Karpas-422 (cell line): ENCODE measurements around the gene KCNB1. TPM values are rescaled to one million over a fixed set of nuclear protein-coding genes. Genes with fewer than 3 reads are reported as not detected.

Experiments
- DNase-seq: peaks from one replicate; pipeline ENCODE4 v3.0.0-alpha.2; 2015
- H2AFZ ChIP-seq: fragments of 200-600 bp; sonication (generic); 2 replicates; pipeline ENCODE4 v1.6.1; 2014; ENCODE audit warnings: antibody characterized with exemption, low read length, mixed read lengths
- H3K27ac ChIP-seq: fragments of 200-600 bp; sonication (generic); 2 replicates; pipeline ENCODE4 v1.5.1; 2014; ENCODE audit warnings: mild to moderate bottlenecking, low read length, moderate library complexity
- H3K27me3 ChIP-seq: fragments of 200-600 bp; sonication (generic); 2 replicates; pipeline ENCODE4 v1.6.1; 2014; ENCODE audit warnings: low read length, mixed read lengths
- H3K36me3 ChIP-seq: fragments of 200-600 bp; sonication (generic); 2 replicates; pipeline ENCODE4 v1.6.1; 2014; ENCODE audit warnings: low read length, mixed read lengths; ENCODE audit not compliant: insufficient read depth
- H3K4me1 ChIP-seq: fragments of 200-600 bp; sonication (generic); 2 replicates; pipeline ENCODE4 v1.6.1; 2014; ENCODE audit warnings: mild to moderate bottlenecking, low read length, mixed read lengths
- H3K4me2 ChIP-seq: fragments of 200-600 bp; sonication (generic); 2 replicates; pipeline ENCODE4 v1.6.1; 2014; ENCODE audit warnings: low read length, low read depth, mild to moderate bottlenecking; ENCODE audit not compliant: poor library complexity, severe bottlenecking
- H3K4me3 ChIP-seq: fragments of 200-600 bp; sonication (generic); 2 replicates; pipeline ENCODE4 v1.5.1; 2014; ENCODE audit warnings: mild to moderate bottlenecking, antibody characterized with exemption, low read length, mixed read lengths
- H3K79me2 ChIP-seq: fragments of 200-600 bp; sonication (generic); 2 replicates; pipeline ENCODE4 v1.6.1; 2014; ENCODE audit warnings: mild to moderate bottlenecking, low read length, mixed read lengths
- H3K9ac ChIP-seq: fragments of 200-600 bp; sonication (generic); 2 replicates; pipeline ENCODE4 v1.6.0; 2014; ENCODE audit warnings: low read length
- H3K9me2 ChIP-seq: fragments of 200-600 bp; sonication (generic), shearing (Covaris generic); replicated peaks from 2 replicates; pipeline ENCODE4 v1.6.0; 2014; ENCODE audit warnings: mild to moderate bottlenecking, low read length, moderate library complexity; ENCODE audit not compliant: insufficient read depth
- H3K9me3 ChIP-seq: fragments of 300-700, 200-600 bp; sonication (generic); 2 replicates; pipeline ENCODE4 v1.6.1; 2014; ENCODE audit warnings: low read length, mixed read lengths
- H4K20me1 ChIP-seq: fragments of 200-600 bp; sonication (generic); 2 replicates; pipeline ENCODE4 v1.6.1; 2014; ENCODE audit warnings: mild to moderate bottlenecking, antibody characterized with exemption, low read length, low read depth; ENCODE audit not compliant: insufficient read depth
- total RNA-seq: library from RNA; depleted of rRNA; stranded (reverse); fragments of >200 nt; shearing (Covaris generic); gene quantifications from 2 replicates; pipeline ENCODE4 v1.2.3, GENCODE V29; 2014; ENCODE audit warnings: low replicate concordance

The KCNB1 gene
- total RNA-seq, 1 experiment from 2014 or later: not detected

DNA sequence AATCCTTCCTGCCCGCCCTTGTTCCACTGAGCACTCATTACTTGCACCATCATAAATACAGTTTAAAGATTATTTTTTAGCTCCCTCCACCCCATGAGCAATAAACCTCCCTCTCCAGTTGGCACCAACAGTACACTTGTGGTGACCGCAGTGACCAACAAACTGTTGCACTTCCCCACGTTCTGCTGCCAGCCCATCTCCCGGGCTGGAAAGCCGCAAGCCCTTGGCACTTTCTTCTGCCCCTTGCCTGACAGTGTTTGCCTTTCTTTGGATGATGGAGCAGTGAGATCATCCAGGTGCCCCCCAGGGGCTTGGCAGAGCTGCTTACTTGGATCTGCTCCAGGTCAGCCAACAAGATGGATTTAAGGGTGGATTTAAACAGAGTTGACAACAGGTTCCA is 21.6 kb downstream of the KCNB1 start:
- no peaks in the 10 kb centered on the region for H3K9me2 ChIP-seq
- H3K36me3 ChIP-seq: no peaks in the 10 kb centered on the region
- H3K79me2 ChIP-seq: no peaks in the 10 kb centered on the region
- H3K4me2 ChIP-seq: no peak overlapping the region
- H3K4me3 ChIP-seq: no peak overlapping the region
- H4K20me1 ChIP-seq: no peaks in the 10 kb centered on the region
- H3K27me3 ChIP-seq: no peaks in the 10 kb centered on the region
- H3K9me3 ChIP-seq: no peaks in the 10 kb centered on the region
- no peak overlapping the region for H3K9ac ChIP-seq
- no peak overlapping the region for H2AFZ ChIP-seq
- no peak overlapping the region for H3K27ac ChIP-seq
- DNase-seq: no peak
- H3K4me1 ChIP-seq: no peaks in the 10 kb centered on the region

- Histone ChIP-seq H3K79me2 (no peaks in the 10 kb centered on the region), H3K4me1 (no peaks in the 10 kb centered on the region), H3K9me2 (no peaks in the 10 kb centered on the region), H3K4me2 (no peak overlapping the region), H4K20me1 (no peaks in the 10 kb centered on the region), H3K9ac (no peak overlapping the region), H3K27ac (no peak overlapping the region), H3K4me3 (no peak overlapping the region), H3K27me3 (no peaks in the 10 kb centered on the region), H2AFZ (no peak overlapping the region), H3K36me3 (no peaks in the 10 kb centered on the region), H3K9me3 (no peaks in the 10 kb centered on the region)
- no peak for DNase-seq
These were observed 22.3 kb downstream of the KCNB1 start for GRCh38 chr20:49460131-49460530.

GRCh38 chr20:49459684-49460083 is 22.8 kb downstream of the KCNB1 start:
- Histone ChIP-seq H2AFZ (no peak overlapping the region), H3K79me2 (no peaks in the 10 kb centered on the region), H3K9ac (no peak overlapping the region), H3K4me2 (no peak overlapping the region), H3K9me3 (no peaks in the 10 kb centered on the region), H3K4me1 (no peaks in the 10 kb centered on the region), H4K20me1 (no peaks in the 10 kb centered on the region), H3K36me3 (no peaks in the 10 kb centered on the region), H3K9me2 (no peaks in the 10 kb centered on the region), H3K27ac (no peak overlapping the region), H3K27me3 (no peaks in the 10 kb centered on the region), H3K4me3 (no peak overlapping the region)
- no peak for DNase-seq

GRCh38 chr20:49457444-49457843 is 25.0 kb downstream of the KCNB1 start:
- Histone ChIP-seq H3K4me3 (no peak overlapping the region), H3K27ac (no peak overlapping the region), H3K79me2 (no peaks in the 10 kb centered on the region), H2AFZ (no peak overlapping the region), H3K4me2 (no peak overlapping the region), H3K9ac (no peak overlapping the region), H3K9me2 (no peaks in the 10 kb centered on the region), H3K27me3 (no peaks in the 10 kb centered on the region), H4K20me1 (no peaks in the 10 kb centered on the region), H3K9me3 (no peaks in the 10 kb centered on the region), H3K4me1 (no peaks in the 10 kb centered on the region), H3K36me3 (no peaks in the 10 kb centered on the region)
- DNase-seq: no peak

DNA sequence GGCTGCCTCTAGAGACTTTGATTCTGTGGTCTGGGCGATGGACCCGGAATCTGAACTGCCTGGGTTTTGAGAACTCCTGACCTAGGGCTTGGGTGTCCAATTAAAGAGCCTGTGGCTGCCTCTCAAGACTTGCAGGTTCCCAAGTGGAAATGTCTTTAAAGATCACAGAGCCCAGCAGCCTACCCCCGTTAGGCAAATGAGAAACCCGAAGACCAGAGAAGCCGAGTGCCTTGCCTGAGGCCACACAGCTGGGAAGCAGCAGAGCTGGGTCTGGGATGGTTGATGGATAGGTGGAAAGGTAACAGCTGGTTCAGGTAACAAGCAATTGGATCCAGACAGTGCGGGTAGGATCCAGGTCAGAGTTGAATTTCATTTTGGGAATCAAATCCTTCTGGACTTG is 25.8 kb downstream of the KCNB1 start:
- H3K36me3 ChIP-seq: no peaks in the 10 kb centered on the region
- H4K20me1 ChIP-seq: no peaks in the 10 kb centered on the region
- no peaks in the 10 kb centered on the region for H3K79me2 ChIP-seq
- no peaks in the 10 kb centered on the region for H3K27me3 ChIP-seq
- H3K9me3 ChIP-seq: no peaks in the 10 kb centered on the region
- no peak overlapping the region for H3K4me3 ChIP-seq
- no peaks in the 10 kb centered on the region for H3K4me1 ChIP-seq
- no peak overlapping the region for H3K4me2 ChIP-seq
- H3K9me2 ChIP-seq: no peaks in the 10 kb centered on the region
- H3K27ac ChIP-seq: no peak overlapping the region
- no peak for DNase-seq
- no peak overlapping the region for H3K9ac ChIP-seq
- H2AFZ ChIP-seq: no peak overlapping the region

DNA sequence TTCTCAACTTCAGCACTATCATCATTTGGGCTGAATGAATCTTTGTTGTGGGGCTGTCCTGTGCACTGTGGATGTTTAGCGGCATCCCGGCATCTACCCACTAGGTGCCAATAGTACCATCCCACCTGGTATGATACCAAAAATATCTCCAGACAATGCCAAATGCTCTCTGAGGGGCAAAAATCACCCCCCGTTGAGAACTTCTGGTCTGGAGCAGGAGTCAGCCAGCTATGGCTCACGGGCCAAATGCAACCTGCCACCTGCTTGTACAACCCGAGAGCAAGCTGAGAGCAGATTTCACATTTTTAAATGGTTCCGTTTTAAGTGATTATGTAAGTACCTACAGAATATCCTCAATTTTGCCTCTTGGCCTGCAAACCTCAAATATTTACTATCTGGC is 26.8 kb downstream of the KCNB1 start:
- Histone ChIP-seq H3K9me3 (no peaks in the 10 kb centered on the region), H3K9me2 (no peaks in the 10 kb centered on the region)

GRCh38 chr20:49452011-49452482 is 30.4 kb downstream of the KCNB1 start:
- no peaks in the 10 kb centered on the region for H3K27me3 ChIP-seq
- no peaks in the 10 kb centered on the region for H3K4me1 ChIP-seq
- no peak overlapping the region for H3K9ac ChIP-seq
- no peak overlapping the region for H3K4me3 ChIP-seq
- H3K4me2 ChIP-seq: no peak overlapping the region
- H3K27ac ChIP-seq: no peak overlapping the region
- H3K9me3 ChIP-seq: no peaks in the 10 kb centered on the region
- H2AFZ ChIP-seq: no peak overlapping the region
- no peaks in the 10 kb centered on the region for H3K79me2 ChIP-seq
- H4K20me1 ChIP-seq: no peaks in the 10 kb centered on the region
- no peaks in the 10 kb centered on the region for H3K9me2 ChIP-seq
- DNase-seq: no peak
- no peaks in the 10 kb centered on the region for H3K36me3 ChIP-seq

More for the DNA sequence above, 26.8 kb downstream of the KCNB1 start:
- no peak overlapping the region for H3K4me2 ChIP-seq
- no peak overlapping the region for H3K27ac ChIP-seq
- no peaks in the 10 kb centered on the region for H3K4me1 ChIP-seq
- no peaks in the 10 kb centered on the region for H3K27me3 ChIP-seq
- no peak overlapping the region for H3K4me3 ChIP-seq
- H2AFZ ChIP-seq: no peak overlapping the region
- no peaks in the 10 kb centered on the region for H3K36me3 ChIP-seq
- no peaks in the 10 kb centered on the region for H4K20me1 ChIP-seq
- no peak for DNase-seq
- no peaks in the 10 kb centered on the region for H3K79me2 ChIP-seq
- H3K9ac ChIP-seq: no peak overlapping the region

DNA sequence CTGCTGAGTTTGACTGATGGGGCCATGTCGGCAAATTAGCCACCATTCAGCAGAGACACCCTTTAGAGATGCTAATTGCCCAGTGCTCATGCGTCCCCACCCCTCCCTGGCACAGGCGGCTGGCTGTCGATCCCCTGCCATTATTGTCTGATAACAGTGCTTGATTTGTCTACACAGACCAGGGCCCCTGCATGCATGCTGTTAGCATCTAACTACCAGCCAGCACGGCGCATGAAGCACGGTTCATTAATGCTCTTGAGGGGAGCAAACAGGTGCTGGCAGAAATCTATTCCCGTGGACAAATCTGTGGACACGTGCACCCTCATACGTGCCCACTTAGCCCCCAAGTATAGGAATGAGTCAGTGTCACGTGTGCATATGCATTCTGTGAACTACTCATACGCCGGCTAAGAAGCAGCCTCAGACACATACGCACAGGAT is 32.2 kb downstream of the KCNB1 start:
- DNase-seq: no peak
- Histone ChIP-seq H3K9me2 (no peaks in the 10 kb centered on the region), H4K20me1 (no peaks in the 10 kb centered on the region), H3K4me2 (no peak overlapping the region), H3K9me3 (no peaks in the 10 kb centered on the region), H3K9ac (no peak overlapping the region), H2AFZ (no peak overlapping the region), H3K27ac (no peak overlapping the region), H3K79me2 (no peaks in the 10 kb centered on the region), H3K36me3 (no peaks in the 10 kb centered on the region), H3K4me1 (no peaks in the 10 kb centered on the region), H3K27me3 (no peaks in the 10 kb centered on the region), H3K4me3 (no peak overlapping the region)

DNA sequence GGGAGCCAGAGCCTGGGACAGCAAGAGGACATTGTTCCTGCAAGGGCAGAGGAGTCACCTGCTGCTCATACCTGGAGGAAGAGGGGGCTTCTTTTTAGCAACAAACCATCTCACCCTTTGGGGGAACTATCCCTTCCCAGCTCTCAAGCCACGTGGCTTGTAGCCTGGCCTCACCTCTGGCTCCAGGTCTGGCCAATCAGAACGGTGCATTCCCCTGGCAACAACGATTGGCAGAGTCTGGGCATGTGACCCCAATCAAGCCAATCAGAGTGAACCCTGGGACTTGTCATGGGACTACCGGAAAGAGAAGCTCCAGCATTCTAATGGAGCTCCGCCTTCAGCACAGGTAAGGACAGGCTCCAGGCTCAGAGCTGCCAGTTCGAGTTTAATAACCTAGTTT is 33.6 kb downstream of the KCNB1 start:
- Histone ChIP-seq H3K79me2 (no peaks in the 10 kb centered on the region), H3K4me1 (no peaks in the 10 kb centered on the region), H2AFZ (no peak overlapping the region), H3K9me3 (no peaks in the 10 kb centered on the region), H3K4me2 (no peak overlapping the region), H3K27me3 (no peaks in the 10 kb centered on the region), H4K20me1 (no peaks in the 10 kb centered on the region), H3K4me3 (no peak overlapping the region), H3K9ac (no peak overlapping the region), H3K36me3 (no peaks in the 10 kb centered on the region), H3K27ac (no peak overlapping the region), H3K9me2 (no peaks in the 10 kb centered on the region)
- DNase-seq: peak; percentile 68
